Mucosa of rectum (tissue), 2 donors: Measurements from ENCODE around the gene EEF1AKMT2.

Source experiments
- H3K27ac ChIP-seq, 2 donors: one replicate each; pipeline ENCODE4 v1.7.0; 2013; ENCODE audit warnings: inconsistent platforms in 2 of 2, low read depth in 2 of 2, low read length in 2 of 2
- H3K27me3 ChIP-seq, 2 donors: one replicate each; pipeline ENCODE4 v1.7.0; 2013; ENCODE audit warnings: low read length in 2 of 2; ENCODE audit not compliant: control insufficient read depth in 2 of 2, insufficient read depth in 2 of 2
- H3K36me3 ChIP-seq, 2 donors: one replicate each; pipeline ENCODE4 v1.7.0; 2013; ENCODE audit warnings: low read length in 2 of 2; ENCODE audit not compliant: control insufficient read depth in 2 of 2, insufficient read depth in 2 of 2
- H3K4me1 ChIP-seq, 2 donors: one replicate each; pipeline ENCODE4 v1.7.0; 2013; ENCODE audit warnings: low read length in 2 of 2, mild to moderate bottlenecking in 1 of 2; ENCODE audit not compliant: control insufficient read depth in 2 of 2, insufficient read depth in 2 of 2
- H3K4me3 ChIP-seq, 2 donors: one replicate each; pipeline ENCODE4 v1.7.0; 2013; ENCODE audit warnings: low read length in 2 of 2
- H3K9ac ChIP-seq, 2 donors: one replicate each; pipeline ENCODE4 v1.7.0; 2013; ENCODE audit warnings: low read length in 2 of 2, low read depth in 1 of 2, mild to moderate bottlenecking in 1 of 2
- H3K9me3 ChIP-seq, 2 donors: one replicate each; pipeline ENCODE4 v1.7.0; 2013; ENCODE audit warnings: low read length in 2 of 2; ENCODE audit not compliant: control insufficient read depth in 2 of 2
- donor health status: healthy.
- donor health status: Normal muscosa, but diverticular disease.

The EEF1AKMT2 gene

GRCh38 chr10:124723826-124724225 is 67.9 kb downstream of the EEF1AKMT2 start:
- H3K36me3 ChIP-seq = peaks cover 0 to 3% of the 10 kb centered on the region in 2 donors
- no peaks in the 10 kb centered on the region for H3K9me3 ChIP-seq
- H3K9ac ChIP-seq = peak overlapping the region; percentile 58 to 65
- H3K27me3 ChIP-seq = no peaks in the 10 kb centered on the region
- H3K4me3 ChIP-seq = peak overlapping the region; percentile 8 to 38
- peak overlapping the region; percentile 80 to 87 for H3K27ac ChIP-seq
- H3K4me1 ChIP-seq = peaks cover 71 to 88% of the 10 kb centered on the region in 2 donors

DNA sequence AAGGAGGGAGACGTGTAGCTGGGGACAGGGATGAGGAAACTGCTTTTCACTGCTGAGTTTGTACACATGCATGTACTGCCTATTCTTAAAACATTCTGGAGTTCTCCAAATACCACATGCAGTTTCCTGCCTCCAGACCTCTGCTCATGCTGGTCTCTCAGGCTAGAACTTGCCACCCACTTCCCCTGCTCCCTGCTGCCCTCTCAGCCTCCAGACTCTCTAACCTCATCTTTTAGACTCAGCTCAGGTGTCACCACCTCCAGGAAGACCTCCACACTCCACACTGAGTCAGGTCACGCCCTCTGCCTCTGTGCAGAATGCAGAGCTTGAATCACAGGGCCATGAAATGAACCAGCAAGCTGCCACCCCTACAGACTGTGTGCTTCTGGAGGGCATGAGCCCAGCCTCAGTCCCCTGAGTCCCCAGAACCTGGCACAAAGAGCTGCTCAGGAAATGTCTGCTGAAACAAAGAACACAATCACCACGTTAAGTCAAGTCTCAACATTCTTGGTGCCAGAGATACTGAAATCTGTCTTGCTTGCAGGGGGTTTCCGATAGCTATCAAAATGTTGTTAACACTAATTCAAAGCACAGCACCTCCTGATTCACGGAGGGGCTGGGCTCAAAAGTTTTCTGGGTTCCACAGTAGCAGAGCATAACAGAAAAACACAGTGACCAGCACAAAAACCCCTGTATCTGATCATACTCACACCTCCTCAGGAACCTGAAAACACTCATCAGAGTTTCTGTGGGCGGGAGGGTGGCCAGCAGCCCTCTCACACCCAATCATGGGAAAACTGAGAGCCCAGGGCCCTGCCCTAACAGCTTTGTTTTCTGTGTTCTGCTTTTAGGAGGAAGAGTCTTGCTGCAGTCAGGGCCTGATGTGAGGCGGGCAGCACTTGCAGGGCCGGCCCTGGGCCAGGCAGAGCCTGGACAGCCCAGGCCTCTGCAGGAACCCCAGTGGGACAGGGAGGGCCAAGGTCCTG is 68.6 kb downstream of the EEF1AKMT2 start:
- peak overlapping the region; percentile 80 to 87 for H3K27ac ChIP-seq
- peaks cover 70 to 88% of the 10 kb centered on the region in 2 donors for H3K4me1 ChIP-seq
- H3K36me3 ChIP-seq = peaks cover 0 to 3% of the 10 kb centered on the region in 2 donors
- H3K4me3 ChIP-seq = peak overlapping the region; percentile 1 to 8
- H3K9me3 ChIP-seq = no peaks in the 10 kb centered on the region
- no peaks in the 10 kb centered on the region for H3K27me3 ChIP-seq
- peak overlapping the region; percentile 58 to 65 for H3K9ac ChIP-seq

- no peaks in the 10 kb centered on the region for H3K9me3 ChIP-seq
- peak overlapping the region; percentile 72 to 89 for H3K27ac ChIP-seq
- H3K4me3 ChIP-seq = peak overlapping the region in 1 of 2 donors; percentile 32
- H3K27me3 ChIP-seq = no peaks in the 10 kb centered on the region
- peak overlapping the region; percentile 8 to 49 for H3K9ac ChIP-seq
- peaks cover 0 to 3% of the 10 kb centered on the region in 2 donors for H3K36me3 ChIP-seq
- peaks cover 65 to 85% of the 10 kb centered on the region in 2 donors for H3K4me1 ChIP-seq
Observed at GRCh38 chr10:124721330-124722045, 70.2 kb downstream of the EEF1AKMT2 start.

- Histone ChIP-seq H3K9me3 (no peaks in the 10 kb centered on the region), H3K36me3 (no peaks in the 10 kb centered on the region), H3K4me3 (peak overlapping the region in 1 of 2 donors; percentile 45), H3K27ac (peak overlapping the region; percentile 77 to 89), H3K4me1 (peaks cover 62 to 74% of the 10 kb centered on the region in 2 donors), H3K27me3 (no peaks in the 10 kb centered on the region), H3K9ac (peak overlapping the region; percentile 47 to 49)
Observed at GRCh38 chr10:124719213-124719851, 72.4 kb downstream of the EEF1AKMT2 start.

GRCh38 chr10:124717911-124718741 is 73.6 kb downstream of the EEF1AKMT2 start:
- Histone ChIP-seq H3K27ac (peak overlapping the region; percentile 77 to 89), H3K36me3 (no peaks in the 10 kb centered on the region), H3K27me3 (no peaks in the 10 kb centered on the region), H3K9me3 (no peaks in the 10 kb centered on the region), H3K9ac (peak overlapping the region; percentile 40 to 47), H3K4me1 (peaks cover 50 to 67% of the 10 kb centered on the region in 2 donors), H3K4me3 (peak overlapping the region in 1 of 2 donors; percentile 45)

- no peaks in the 10 kb centered on the region for H3K36me3 ChIP-seq
- H3K9me3 ChIP-seq = no peaks in the 10 kb centered on the region
- no peaks in the 10 kb centered on the region for H3K27me3 ChIP-seq
- no peak overlapping the region for H3K4me3 ChIP-seq
- peaks cover 42 to 59% of the 10 kb centered on the region in 2 donors for H3K4me1 ChIP-seq
- H3K9ac ChIP-seq = no peak overlapping the region
- H3K27ac ChIP-seq = no peak overlapping the region
Observed at GRCh38 chr10:124717041-124717757, 74.5 kb downstream of the EEF1AKMT2 start.

- Histone ChIP-seq H3K9ac (no peak overlapping the region), H3K27me3 (no peaks in the 10 kb centered on the region), H3K27ac (no peak overlapping the region), H3K9me3 (no peaks in the 10 kb centered on the region), H3K36me3 (no peaks in the 10 kb centered on the region), H3K4me3 (no peak overlapping the region), H3K4me1 (peaks cover 36 to 51% of the 10 kb centered on the region in 2 donors)
Observed at GRCh38 chr10:124716369-124716768, 75.3 kb downstream of the EEF1AKMT2 start.

- no peak overlapping the region for H3K27ac ChIP-seq
- H3K9ac ChIP-seq = no peak overlapping the region
- H3K4me3 ChIP-seq = no peak overlapping the region
- peaks cover 37 to 53% of the 10 kb centered on the region in 2 donors for H3K4me1 ChIP-seq
- no peaks in the 10 kb centered on the region for H3K36me3 ChIP-seq
- H3K9me3 ChIP-seq = no peaks in the 10 kb centered on the region
- H3K27me3 ChIP-seq = no peaks in the 10 kb centered on the region
Observed at GRCh38 chr10:124715439-124715838, 76.2 kb downstream of the EEF1AKMT2 start.
